Subcutaneous adipose tissue (tissue), 4 donors: ENCODE results near the gene MYPN. TPM values are rescaled to one million over a fixed set of nuclear protein-coding genes. Genes with fewer than 3 reads are reported as not detected.

Experiments
- total RNA-seq, 4 donors: library from RNA; depleted of rRNA; stranded (reverse); fragments of >200 nt; gene quantifications; one replicate each; pipeline ENCODE4 v1.1.0, GENCODE V29; 2016
- TF ChIP-seq, protein P1 (sequence below): fragments of 450-650 bp; IDR thresholded peaks from one replicate; pipeline ENCODE4 v1.5.1; 2016; ENCODE audit warnings: low read depth, mild to moderate bottlenecking, control low read depth, antibody characterized with exemption, moderate library complexity

The MYPN gene
- total RNA-seq, 4 donors from 2014 or later = not detected

GRCh38 chr10:68121020-68121743 lies 11.9 kb downstream of the MYPN start:
- TF ChIP-seq, protein P1, sequence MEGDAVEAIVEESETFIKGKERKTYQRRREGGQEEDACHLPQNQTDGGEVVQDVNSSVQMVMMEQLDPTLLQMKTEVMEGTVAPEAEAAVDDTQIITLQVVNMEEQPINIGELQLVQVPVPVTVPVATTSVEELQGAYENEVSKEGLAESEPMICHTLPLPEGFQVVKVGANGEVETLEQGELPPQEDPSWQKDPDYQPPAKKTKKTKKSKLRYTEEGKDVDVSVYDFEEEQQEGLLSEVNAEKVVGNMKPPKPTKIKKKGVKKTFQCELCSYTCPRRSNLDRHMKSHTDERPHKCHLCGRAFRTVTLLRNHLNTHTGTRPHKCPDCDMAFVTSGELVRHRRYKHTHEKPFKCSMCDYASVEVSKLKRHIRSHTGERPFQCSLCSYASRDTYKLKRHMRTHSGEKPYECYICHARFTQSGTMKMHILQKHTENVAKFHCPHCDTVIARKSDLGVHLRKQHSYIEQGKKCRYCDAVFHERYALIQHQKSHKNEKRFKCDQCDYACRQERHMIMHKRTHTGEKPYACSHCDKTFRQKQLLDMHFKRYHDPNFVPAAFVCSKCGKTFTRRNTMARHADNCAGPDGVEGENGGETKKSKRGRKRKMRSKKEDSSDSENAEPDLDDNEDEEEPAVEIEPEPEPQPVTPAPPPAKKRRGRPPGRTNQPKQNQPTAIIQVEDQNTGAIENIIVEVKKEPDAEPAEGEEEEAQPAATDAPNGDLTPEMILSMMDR = no peak

DNA sequence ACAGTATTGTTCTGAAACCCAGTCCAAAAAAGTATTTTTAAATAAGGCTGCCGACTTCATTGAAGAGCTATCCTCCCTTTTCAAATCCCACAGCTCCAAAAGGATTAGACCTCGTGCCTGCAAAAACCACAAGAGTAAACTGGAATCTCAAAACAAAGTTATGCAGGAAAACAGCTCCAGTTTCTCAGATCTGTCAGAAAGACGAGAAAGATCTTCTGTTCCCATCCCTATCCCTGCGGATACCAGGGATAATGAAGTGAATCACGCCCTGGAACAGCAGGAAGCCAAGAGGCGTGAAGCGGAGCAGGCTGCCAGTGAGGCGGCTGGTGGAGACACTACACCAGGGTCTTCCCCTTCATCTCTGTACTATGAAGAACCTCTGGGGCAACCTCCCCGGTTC lies 12.6 kb downstream of the MYPN start:
- TF ChIP-seq, protein P1 = no peak

DNA sequence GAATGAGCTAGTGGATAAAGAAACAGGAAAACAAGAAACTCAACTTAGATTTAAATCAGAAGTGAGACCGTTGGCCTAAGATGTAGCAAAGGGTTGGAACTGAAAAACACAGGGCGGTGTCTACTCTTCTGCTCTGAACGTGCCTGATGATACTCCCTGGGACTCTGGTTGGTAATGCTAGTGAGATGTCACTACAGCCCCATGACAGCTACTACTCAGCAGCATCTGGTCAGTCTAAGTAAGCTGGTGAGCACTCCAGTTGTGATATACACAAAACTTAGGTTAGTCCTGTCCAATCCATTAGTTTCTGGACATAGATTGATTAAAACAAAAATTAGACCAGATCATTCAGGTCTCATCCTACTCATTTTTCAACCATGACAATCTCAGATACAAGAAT lies 15.4 kb downstream of the MYPN start:
- TF ChIP-seq, protein P1 = no peak

DNA sequence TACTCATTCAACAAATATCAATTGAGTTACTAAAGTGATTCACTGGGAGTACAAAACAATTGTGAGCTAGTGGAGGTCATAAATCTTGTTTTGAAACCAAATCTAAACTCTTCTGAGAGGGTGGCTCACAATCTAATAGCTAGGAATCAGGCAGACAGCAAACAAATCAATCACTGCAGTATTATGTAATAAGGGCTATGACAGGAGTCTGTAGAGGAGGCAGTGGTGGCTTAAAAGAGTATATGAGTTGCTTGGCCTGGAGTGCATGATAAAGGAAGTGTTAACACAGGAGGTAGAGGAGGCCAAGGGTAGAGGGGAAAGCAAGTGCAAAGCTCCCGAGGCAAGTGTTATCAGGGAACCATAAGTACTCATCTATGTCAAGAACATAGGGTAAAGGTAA lies 16.5 kb downstream of the MYPN start:
- TF ChIP-seq, protein P1 = no peak

- TF ChIP-seq, protein P1 = no peak
Measured at GRCh38 chr10:68128015-68128414, 18.7 kb downstream of the MYPN start.

DNA sequence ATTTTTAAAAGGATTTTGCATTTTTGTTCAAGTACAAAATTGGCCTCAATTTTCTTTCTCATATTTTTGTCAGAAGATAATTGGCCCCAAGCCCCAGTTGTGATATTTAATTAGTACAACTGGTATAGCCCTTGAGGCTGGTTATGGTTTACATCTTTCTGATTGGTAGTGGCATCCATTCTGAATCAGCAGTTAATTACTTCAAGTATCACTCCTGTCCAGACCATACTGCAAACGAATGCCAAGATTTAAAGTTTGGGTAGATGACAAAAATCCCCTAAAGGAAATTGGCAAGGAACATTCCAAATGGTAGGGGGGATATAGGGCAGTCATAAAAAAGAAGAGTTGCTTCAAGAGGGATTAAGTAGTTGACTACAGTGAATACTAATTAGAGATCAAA lies 23.1 kb downstream of the MYPN start:
- TF ChIP-seq, protein P1 = no peak

- TF ChIP-seq, protein P1 = no peak
Measured at GRCh38 chr10:68133523-68133922, 24.2 kb downstream of the MYPN start.
